Cardiac fibroblast (primary cell): ENCODE data around the gene RDH12.

ENCODE experiments used
- DNase-seq, 2 donors: peaks; one replicate each; pipeline versions ENCODE4 v3.0.0 to v3.0.0-alpha.2; 2010; ENCODE audit warnings: low read depth in 2 of 2
- H3K4me3 ChIP-seq, 2 donors: replicated peaks in 1 of 2; 1 replicate in 1 of 2; 2 replicates in 1 of 2; pipeline ENCODE4 v1.5.1; 2011; ENCODE audit warnings: low read depth in 2 of 2, low read length in 2 of 2, mild to moderate bottlenecking in 2 of 2, moderate library complexity in 1 of 2
- CTCF ChIP-seq: IDR thresholded peaks from one replicate; pipeline ENCODE4 v1.5.1; 2011; ENCODE audit warnings: low read depth, mild to moderate bottlenecking, low read length, inconsistent platforms

The RDH12 gene

GRCh38 chr14:67756496-67756895, 54.8 kb downstream of the RDH12 start:
- TF ChIP-seq CTCF = no peak
- H3K4me3 ChIP-seq = no peak overlapping the region
- no peak for DNase-seq

- TF ChIP-seq CTCF = no peak
- DNase-seq = no peak
- no peak overlapping the region for H3K4me3 ChIP-seq
These were observed 55.5 kb downstream of the RDH12 start for GRCh38 chr14:67757175-67757574.

- TF ChIP-seq CTCF = no peak
- DNase-seq = no peak
- no peak overlapping the region for H3K4me3 ChIP-seq
These were observed 58.2 kb downstream of the RDH12 start for GRCh38 chr14:67759916-67760315.

- no peak overlapping the region for H3K4me3 ChIP-seq
- TF ChIP-seq CTCF = no peak
- DNase-seq = no peak
These were observed 60.4 kb downstream of the RDH12 start for GRCh38 chr14:67762051-67762450.

GRCh38 chr14:67763158-67763822, 61.6 kb downstream of the RDH12 start:
- H3K4me3 ChIP-seq = no peak overlapping the region
- no peak for DNase-seq
- no peak for TF ChIP-seq CTCF

- TF ChIP-seq CTCF = no peak
- no peak overlapping the region for H3K4me3 ChIP-seq
- DNase-seq = no peak
These were observed 62.8 kb downstream of the RDH12 start for GRCh38 chr14:67764496-67764895.
